Parathyroid adenoma (tissue), 2 donors: ENCODE data around the gene KCNK10.

ENCODE experiments used
- H2AFZ ChIP-seq: fragments of 300-600 bp; sonication (generic); one replicate; pipeline ENCODE4 v1.7.0; 2017; ENCODE audit warnings: antibody characterized with exemption, mild to moderate bottlenecking
- H3K27ac ChIP-seq: fragments of 300-600 bp; sonication (generic); one replicate; pipeline ENCODE4 v1.7.0; 2017
- H3K27me3 ChIP-seq: fragments of 300-600 bp; sonication (generic); one replicate; pipeline ENCODE4 v1.7.0; 2017; ENCODE audit warnings: low read length; ENCODE audit not compliant: control insufficient read depth, insufficient read depth
- H3K36me3 ChIP-seq: fragments of 300-600 bp; sonication (generic); one replicate; pipeline ENCODE4 v1.7.0; 2017; ENCODE audit warnings: low read length; ENCODE audit not compliant: control insufficient read depth, insufficient read depth
- H3K4me1 ChIP-seq: fragments of 300-600 bp; sonication (generic); one replicate; pipeline ENCODE4 v1.7.0; 2017; ENCODE audit warnings: control low read depth
- H3K4me2 ChIP-seq: fragments of 300-600 bp; sonication (generic); one replicate; pipeline ENCODE4 v1.7.0; 2017; ENCODE audit warnings: low read length
- H3K4me3 ChIP-seq: fragments of 300-600 bp; sonication (generic); one replicate; pipeline ENCODE4 v1.7.0; 2017; ENCODE audit warnings: low read depth, low read length
- H3K79me2 ChIP-seq: fragments of 300-600 bp; sonication (generic); one replicate; pipeline ENCODE4 v1.7.0; 2017; ENCODE audit warnings: control low read depth
- H3K9ac ChIP-seq: fragments of 300-600 bp; sonication (generic); one replicate; pipeline ENCODE4 v1.7.0; 2017; ENCODE audit warnings: mild to moderate bottlenecking
- H3K9me3 ChIP-seq: fragments of 300-600 bp; sonication (generic); one replicate; pipeline ENCODE4 v1.7.0; 2017; ENCODE audit warnings: low read length; ENCODE audit not compliant: control insufficient read depth
- TF ChIP-seq, protein P1 (sequence below): fragments of 300-600 bp; sonication (generic); IDR thresholded peaks from one replicate; pipeline ENCODE4 v1.7.0; 2017; ENCODE audit warnings: antibody characterized with exemption, mild to moderate bottlenecking
- donor health status: primary hyperparathyroidism.

Gene KCNK10

GRCh38 chr14:88299865-88300530 lies 23.1 kb downstream of the KCNK10 start:
- H3K27me3 ChIP-seq: no peaks in the 10 kb centered on the region
- no peak overlapping the region for H3K4me2 ChIP-seq
- no peak overlapping the region for H3K27ac ChIP-seq
- H2AFZ ChIP-seq: no peak overlapping the region
- no peaks in the 10 kb centered on the region for H3K36me3 ChIP-seq
- TF ChIP-seq, protein P1, sequence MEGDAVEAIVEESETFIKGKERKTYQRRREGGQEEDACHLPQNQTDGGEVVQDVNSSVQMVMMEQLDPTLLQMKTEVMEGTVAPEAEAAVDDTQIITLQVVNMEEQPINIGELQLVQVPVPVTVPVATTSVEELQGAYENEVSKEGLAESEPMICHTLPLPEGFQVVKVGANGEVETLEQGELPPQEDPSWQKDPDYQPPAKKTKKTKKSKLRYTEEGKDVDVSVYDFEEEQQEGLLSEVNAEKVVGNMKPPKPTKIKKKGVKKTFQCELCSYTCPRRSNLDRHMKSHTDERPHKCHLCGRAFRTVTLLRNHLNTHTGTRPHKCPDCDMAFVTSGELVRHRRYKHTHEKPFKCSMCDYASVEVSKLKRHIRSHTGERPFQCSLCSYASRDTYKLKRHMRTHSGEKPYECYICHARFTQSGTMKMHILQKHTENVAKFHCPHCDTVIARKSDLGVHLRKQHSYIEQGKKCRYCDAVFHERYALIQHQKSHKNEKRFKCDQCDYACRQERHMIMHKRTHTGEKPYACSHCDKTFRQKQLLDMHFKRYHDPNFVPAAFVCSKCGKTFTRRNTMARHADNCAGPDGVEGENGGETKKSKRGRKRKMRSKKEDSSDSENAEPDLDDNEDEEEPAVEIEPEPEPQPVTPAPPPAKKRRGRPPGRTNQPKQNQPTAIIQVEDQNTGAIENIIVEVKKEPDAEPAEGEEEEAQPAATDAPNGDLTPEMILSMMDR: no peak
- H3K4me1 ChIP-seq: no peaks in the 10 kb centered on the region
- no peak overlapping the region for H3K9ac ChIP-seq
- no peaks in the 10 kb centered on the region for H3K79me2 ChIP-seq
- no peak overlapping the region for H3K4me3 ChIP-seq
- H3K9me3 ChIP-seq: no peaks in the 10 kb centered on the region

DNA sequence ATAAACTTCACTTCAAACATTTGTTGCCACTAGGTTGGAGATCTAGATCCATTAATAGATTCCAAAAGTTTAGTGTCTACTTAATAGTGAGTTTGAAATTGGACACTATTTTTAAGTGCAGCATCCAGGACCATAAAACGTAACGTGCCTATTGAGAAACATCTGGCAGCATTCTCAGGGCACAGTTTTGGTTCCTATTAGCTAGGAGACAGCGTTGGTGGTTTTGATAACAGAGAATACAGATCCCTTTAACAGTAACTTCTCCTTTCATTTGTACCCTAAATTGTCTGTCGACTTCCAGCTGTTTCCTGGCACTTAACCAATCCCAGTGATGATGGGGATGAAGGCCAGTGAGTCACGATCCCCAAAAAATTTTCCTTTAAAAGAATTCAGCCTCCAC lies 25.8 kb downstream of the KCNK10 start:
- H3K79me2 ChIP-seq: no peaks in the 10 kb centered on the region

DNA sequence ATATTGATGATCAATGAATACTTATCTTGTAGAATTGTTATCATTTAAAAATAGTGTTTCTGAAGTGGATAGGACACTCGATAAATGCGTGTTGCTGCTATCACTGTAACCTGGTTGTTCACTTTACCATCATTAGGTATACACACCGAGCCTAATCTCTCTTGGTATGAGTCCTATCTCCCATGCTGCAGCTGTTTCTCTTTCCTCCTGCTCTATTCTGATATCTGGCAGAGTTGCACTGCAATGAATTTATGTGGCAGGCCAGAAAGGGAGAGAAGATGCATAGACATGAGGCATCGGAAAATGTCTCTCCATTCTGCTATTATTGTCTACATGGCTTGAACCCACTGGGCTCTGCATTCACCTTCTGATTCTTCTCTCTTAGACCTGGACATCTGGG lies 26.7 kb downstream of the KCNK10 start:
- Histone ChIP-seq H3K27me3 (no peaks in the 10 kb centered on the region), H3K4me2 (no peak overlapping the region), H3K4me3 (no peak overlapping the region), H3K4me1 (no peaks in the 10 kb centered on the region), H3K27ac (no peak overlapping the region), H3K9ac (no peak overlapping the region), H3K9me3 (no peaks in the 10 kb centered on the region), H3K79me2 (no peaks in the 10 kb centered on the region), H2AFZ (no peak overlapping the region), H3K36me3 (no peaks in the 10 kb centered on the region)
- TF ChIP-seq, protein P1: no peak

More for the DNA sequence above, 25.8 kb downstream of the KCNK10 start:
- Histone ChIP-seq H3K27ac (no peak overlapping the region), H3K4me2 (no peak overlapping the region), H3K4me3 (no peak overlapping the region), H3K9ac (no peak overlapping the region), H3K9me3 (no peaks in the 10 kb centered on the region), H2AFZ (no peak overlapping the region), H3K27me3 (no peaks in the 10 kb centered on the region), H3K4me1 (no peaks in the 10 kb centered on the region), H3K36me3 (no peaks in the 10 kb centered on the region)
- TF ChIP-seq, protein P1: no peak

- no peaks in the 10 kb centered on the region for H3K36me3 ChIP-seq
- TF ChIP-seq, protein P1: no peak
- H3K4me1 ChIP-seq: no peaks in the 10 kb centered on the region
- H2AFZ ChIP-seq: no peak overlapping the region
- H3K27ac ChIP-seq: no peak overlapping the region
- H3K27me3 ChIP-seq: no peaks in the 10 kb centered on the region
- H3K4me2 ChIP-seq: no peak overlapping the region
- no peaks in the 10 kb centered on the region for H3K79me2 ChIP-seq
- no peak overlapping the region for H3K4me3 ChIP-seq
- H3K9ac ChIP-seq: no peak overlapping the region
- no peaks in the 10 kb centered on the region for H3K9me3 ChIP-seq
Observed at GRCh38 chr14:88289996-88290395, 33.1 kb downstream of the KCNK10 start.

DNA sequence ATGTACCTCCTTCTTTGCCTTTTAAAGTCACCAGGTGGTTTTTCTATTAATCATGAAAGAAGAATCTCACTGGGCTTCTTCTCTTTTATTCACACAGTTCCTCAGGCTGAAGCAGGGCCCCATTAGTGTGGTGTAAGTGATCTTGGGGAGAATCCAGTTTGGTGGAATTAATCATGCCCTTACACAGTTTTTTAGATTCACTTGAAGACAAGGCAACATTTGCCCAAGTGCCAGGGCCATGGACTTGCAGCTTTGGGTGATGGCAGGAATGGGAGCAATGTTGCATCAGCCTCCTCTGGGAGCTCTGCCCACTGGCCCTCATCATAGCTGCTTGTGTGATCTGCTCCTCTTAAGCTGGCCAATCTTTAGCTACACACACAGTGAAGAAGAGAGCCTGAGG lies 33.8 kb downstream of the KCNK10 start:
- Histone ChIP-seq H3K4me1 (no peaks in the 10 kb centered on the region), H3K9ac (no peak overlapping the region), H3K36me3 (no peaks in the 10 kb centered on the region), H3K4me3 (no peak overlapping the region), H3K9me3 (no peaks in the 10 kb centered on the region), H3K27ac (no peak overlapping the region), H3K27me3 (no peaks in the 10 kb centered on the region), H3K79me2 (no peaks in the 10 kb centered on the region), H3K4me2 (no peak overlapping the region), H2AFZ (no peak overlapping the region)
- TF ChIP-seq, protein P1: no peak
